Activated CD8-positive, alpha-beta memory T cell treated with anti-CD3 and anti-CD28 coated beads, Interleukin-2, amount 50 U/mL, for 24 hours (primary cell): Measurements from ENCODE around the gene LYPD5.
A peak's percentile ranks its signal among the peaks of the same experiment; 100 is the strongest.
"Not testable (repeated sequence)": the region's sequence is repeated elsewhere in the genome, so short reads cannot be mapped to it uniquely, and the experiment has no call there.

Source experiments
- DNase-seq: peaks from one replicate; pipeline ENCODE4 v3.0.0-alpha.2; 2020; ENCODE audit errors: extremely low read depth

LYPD5 gene

DNA sequence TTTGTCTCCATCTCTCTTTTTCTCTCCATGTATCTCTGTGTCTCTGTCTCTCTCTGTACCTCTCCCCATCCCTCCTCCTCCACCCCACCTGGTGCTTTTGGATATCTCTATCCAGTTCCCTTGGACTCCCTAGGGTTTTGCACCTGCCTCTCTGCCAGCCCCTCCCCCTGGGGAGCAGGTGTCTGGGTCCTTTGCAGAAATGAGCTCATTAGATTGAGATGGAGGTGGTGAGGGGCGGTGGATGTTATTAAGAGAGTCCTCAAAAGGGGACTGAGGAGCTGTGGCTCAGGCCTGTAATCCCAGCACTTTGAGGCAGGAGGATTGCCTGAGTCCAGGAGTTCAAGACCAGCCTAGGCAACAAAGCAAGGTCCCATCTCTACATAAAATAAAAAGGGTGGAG is 23.6 kb downstream of the LYPD5 start:
- DNase-seq = no peak

DNA sequence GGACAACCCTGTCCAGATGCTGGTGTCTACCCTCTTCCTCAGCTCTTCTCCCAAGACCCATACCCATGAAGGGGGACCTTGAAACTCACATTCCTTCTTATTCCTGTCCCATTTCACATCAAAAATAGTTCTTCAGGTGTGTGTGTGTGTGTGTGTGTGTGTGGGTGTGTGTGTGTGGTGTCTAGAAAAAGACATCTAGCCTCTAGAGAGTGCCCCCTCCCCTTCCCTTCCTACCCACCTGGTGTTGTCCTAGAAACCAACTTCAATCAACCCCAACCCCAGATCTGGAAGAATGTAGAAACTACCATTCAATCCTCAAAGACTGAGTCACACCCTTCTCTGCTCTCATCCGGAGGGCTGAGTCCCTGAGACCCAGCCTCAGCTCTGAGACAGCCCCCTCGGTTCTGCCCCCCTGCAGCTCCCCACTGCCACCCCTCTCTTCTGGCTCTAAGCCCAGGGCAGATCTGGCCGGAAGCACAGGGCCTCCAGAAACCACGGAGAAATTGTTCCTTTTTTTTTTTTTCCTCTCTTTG is 25.0 kb downstream of the LYPD5 start:
- no peak for DNase-seq

DNA sequence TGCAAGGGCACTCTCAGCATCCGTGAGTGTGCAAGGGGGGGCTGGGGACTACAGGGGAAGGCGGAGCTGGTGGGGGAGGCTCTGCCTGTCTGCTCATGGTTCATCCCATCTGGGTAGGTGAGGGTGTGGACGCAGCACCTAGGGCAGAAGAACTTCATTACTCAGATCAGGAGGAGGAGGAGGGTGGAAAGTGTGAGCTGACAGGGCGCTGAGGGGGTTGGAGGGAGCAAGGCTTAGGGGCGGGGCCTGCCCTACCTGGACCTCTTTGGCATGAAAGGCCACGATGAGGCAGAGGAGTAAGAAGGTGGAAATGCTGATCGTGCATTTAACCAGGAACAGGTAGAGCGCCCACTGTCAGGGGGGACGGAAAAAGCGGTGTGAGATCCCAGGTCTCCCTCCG is 26.0 kb downstream of the LYPD5 start:
- DNase-seq = no peak

DNA sequence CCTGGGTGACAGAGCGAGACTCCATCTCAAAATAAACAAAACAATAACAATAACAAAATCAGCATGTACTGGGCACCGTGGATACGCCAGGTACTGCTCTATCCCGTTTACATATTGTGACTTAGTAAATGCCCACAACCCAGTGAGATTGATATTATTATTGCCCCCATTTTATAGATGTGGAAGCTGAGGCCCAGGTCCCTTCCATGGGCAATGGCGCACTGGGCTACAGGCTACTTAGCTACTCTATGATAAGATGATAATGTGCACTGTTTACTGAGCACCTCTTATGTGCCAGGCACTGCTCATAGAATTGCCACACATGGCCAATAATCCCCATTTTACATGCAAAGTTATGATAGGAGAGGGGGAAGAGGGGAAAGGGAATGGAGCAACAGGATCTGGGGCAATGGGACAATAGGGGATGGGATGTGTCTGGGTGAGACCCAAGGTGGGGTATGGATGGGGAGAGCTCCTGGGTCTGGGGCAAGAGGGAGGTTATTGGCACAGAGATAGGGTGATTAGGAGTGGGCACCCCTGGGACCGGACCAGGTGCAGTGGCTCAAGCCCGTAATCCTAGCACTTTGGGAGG is 26.9 kb downstream of the LYPD5 start:
- DNase-seq = no peak

DNA sequence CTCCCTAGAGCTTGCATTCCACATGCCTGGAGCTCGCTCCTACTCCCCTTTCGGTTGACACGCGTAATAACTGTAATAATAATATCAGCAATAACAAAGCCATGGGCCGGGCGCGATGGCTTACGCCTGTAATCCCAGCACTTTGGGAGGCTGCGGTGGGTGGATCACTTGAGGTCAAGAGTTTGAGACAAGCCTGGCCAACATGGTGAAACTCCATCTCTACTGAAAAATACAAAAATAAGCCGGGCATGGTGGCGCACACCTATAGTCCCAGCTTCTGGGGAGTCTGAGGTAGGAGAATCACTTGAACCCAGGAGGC is 27.3 kb downstream of the LYPD5 start:
- not testable (repeated sequence) for DNase-seq

DNA sequence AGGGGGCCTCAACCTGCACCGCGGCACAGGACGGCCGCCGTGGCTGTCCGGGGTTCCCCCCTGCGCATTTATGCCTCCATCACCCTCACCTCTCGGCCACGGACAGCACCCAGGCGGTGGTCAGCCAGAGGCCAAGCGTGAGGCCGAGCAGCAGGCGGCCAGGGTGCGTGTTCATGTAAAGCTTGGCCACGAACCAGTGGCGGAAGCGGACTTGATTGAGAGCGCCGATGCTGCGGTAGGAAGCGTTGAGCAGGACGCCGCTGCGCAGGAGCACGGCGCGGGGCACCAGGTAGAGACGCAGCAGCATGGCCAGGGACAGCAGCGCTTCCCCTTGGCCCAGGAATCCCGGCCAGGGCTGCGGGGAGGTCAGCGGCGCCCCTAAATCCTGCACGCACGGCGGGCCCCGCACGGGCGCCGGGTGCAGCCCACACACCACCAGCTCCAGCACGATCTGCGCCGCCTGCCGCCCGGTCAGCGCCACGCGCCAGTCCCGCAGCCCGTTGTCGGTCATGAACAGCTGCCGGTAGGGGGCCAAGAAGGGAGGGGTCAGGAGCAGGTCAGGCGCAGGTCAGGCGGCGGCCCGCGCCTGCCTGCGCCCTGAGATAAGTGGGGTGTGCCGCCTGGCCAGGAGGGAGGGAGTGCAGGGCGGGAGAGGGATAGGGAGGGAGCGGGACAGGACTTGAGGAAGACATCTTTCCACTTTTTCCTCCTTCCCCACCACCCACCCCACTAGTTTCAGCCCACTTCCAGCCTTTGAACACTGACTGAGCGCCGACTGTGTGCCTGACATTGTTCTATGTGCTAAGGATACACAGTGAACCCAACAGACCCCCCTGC is 27.9 kb downstream of the LYPD5 start:
- DNase-seq = no peak

DNA sequence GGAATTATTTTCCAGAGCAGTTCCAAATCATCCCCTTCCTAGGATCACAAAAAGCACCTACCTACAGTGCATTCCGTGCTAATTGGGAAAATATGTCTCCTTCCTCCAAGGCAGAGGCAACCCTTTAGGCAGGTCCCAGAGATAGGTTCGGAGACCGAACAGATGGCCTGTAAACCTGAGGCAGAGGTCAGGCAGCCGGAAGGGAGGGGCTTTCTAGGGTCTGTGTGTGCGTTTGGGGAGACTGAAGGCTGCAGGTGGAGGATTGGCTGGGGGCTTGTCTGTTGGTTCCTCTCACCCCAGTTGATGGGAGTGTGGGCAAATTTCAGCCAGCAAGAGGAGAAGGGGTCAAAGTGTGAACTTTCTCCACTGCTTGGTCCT is 28.5 kb downstream of the LYPD5 start:
- DNase-seq = no peak

DNA sequence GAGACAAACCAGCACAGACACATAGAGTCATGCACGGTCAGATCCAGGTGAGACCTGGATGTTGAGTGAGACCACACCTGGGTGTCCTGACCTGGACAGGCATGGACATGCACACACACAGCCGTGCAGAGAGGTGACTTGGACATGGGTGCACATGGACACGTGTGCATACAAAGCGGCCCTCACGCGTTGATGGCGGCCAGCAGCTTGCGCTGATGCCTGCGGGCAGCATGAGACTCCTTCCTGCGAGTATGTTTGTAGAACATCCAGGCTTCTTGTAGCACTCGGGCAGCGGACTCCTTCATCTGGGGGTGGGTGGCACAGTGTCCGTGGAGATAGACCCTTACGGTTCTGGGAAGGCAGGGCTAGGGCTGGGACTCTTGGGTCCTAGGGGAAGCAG is 33.0 kb downstream of the LYPD5 start:
- no peak for DNase-seq

DNA sequence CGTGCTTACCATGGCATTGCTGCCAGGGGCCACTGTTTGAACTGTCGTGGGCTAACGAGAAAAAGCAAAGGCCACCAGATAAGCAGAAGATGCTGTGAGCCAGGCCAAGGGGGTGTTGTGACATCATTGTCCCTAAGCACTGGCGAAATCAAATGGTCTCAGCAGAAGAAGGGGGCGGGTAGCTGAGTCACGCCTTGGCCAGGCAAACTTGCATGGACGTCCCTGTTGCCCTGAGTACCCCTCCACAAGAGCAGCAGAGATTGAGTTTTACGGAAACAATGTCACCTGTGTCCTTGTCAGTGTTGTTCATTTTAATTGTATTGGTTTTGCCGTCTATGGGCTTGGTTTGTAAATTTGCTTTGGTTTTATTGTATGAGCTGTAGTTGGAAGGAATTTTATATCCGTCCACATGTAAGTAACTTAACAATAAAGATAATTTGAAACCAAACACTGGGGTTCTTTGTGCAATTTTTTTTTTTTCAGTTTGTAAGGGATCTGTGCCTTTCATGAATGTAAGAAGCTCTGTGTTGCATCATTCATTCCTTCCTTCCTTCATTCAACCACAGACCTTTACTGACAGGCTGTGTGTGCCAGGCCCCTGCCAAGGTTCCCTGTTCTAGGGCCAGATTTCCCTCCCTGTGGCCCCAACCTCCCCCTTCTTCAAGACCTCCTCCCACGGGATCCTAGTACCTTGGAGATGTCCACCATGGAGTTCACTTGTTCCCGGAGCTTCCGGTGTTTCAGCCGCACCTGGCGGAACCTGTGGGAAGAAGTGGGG is 33.8 kb downstream of the LYPD5 start:
- no peak for DNase-seq

DNA sequence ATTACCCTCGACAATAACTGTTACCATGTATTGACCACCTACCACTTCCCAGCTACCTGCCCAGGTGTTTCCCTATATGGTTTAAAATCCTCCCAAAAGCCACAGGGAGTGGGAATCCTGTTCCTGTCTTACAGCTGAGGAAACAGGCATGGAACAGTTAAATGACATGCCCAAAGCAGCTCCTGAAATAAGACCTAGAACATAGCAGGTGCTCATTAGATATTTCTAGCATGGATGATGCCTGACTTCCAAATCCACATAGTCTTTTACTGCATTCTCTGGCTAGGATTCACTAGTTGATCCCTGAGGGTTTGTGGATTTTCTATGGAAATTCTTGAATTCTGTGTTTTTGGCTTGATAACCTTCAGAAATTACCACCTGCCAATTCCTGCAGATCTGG is 34.4 kb downstream of the LYPD5 start:
- no peak for DNase-seq

DNA sequence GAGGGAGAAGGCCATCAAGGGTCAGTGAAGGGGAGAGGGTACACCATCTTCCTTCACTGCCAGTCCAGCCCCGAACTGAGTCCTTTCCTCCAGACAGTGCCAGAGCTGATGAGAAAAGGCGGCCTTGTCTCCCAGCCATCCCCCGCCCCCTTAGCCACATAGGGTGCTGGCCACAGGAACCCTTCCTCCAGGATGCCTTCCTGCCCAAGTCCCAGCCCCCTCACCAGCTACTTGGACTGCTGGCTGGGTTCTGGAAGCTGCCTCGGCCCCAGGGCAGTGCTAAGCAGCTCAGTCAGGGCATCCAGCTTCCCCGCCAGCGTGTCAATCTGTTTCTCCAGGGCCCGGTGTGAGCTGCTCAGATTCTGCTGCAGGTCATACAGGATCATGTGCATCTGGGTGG is 34.9 kb downstream of the LYPD5 start:
- no peak for DNase-seq

DNA sequence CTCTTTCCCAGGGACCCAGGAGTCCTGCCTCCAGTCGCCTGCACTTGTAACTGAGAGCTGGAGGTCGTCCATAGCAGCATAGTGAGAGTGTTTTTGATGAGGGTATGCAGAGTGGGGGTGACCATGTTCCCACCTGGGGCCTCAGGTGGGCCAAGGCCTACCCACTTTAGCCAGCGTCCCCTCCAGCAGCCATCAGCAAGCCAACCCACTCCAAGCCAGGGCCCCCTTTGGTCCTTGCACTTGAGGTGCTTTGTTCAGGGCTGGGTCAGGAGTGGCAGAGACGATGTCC is 35.5 kb downstream of the LYPD5 start:
- no peak for DNase-seq

DNA sequence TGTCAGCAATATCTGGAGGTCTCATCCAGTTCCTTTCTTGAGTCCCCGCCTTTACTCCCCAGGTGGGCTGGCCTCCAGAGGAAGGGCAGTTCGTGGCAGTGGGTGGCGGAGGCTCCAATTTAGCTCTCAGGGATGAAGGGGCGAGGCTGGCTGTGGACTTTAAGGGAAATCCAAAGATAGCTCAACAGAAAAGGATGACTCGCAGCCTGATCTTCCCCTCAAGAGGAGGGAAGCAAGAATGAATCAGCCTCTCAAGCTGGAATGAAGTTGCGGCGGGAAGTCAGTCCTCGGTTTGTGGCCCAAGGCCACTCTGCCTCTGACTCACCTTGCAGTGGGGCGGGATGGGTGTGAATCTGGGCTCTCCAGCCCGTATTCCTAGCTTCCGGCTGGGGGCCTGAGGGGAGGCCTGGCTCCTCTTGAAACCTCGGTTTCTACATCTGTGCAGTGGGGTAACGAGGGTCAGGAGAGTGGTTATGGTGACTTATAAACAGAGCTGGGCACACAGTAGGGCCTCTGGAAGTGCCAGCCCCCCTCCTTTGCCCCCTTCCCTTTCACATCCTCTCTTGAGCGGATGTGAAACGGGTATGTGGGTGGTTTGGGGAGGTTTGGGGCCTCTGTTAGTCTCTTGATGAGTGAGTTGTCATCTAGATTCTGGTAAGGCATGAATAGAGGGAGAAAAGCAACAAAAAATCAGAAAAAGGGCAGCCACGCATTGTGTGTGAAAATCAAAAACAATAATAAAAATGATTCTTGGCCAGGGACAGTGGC is 37.0 kb downstream of the LYPD5 start:
- peak; percentile 69 for DNase-seq

DNA sequence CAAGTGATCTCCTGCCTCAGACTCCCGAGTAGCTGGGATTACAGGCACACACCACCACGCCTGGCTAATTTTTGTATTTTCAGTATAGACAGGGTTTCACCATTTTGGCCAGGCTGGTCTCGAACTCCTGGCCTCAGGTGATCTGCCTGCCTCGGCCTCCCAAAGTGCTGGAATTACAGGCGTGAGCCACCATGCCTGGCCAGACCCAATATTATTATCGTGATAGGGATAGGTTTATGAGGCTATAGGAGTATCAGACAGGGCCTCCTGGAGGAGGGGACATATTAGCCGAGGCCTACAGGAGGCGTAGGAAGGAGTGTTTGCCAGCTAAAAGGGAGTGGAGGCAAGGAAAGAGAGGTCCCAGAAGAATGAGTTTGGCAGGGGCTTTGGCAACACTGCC is 37.6 kb downstream of the LYPD5 start:
- DNase-seq = not testable (repeated sequence)

DNA sequence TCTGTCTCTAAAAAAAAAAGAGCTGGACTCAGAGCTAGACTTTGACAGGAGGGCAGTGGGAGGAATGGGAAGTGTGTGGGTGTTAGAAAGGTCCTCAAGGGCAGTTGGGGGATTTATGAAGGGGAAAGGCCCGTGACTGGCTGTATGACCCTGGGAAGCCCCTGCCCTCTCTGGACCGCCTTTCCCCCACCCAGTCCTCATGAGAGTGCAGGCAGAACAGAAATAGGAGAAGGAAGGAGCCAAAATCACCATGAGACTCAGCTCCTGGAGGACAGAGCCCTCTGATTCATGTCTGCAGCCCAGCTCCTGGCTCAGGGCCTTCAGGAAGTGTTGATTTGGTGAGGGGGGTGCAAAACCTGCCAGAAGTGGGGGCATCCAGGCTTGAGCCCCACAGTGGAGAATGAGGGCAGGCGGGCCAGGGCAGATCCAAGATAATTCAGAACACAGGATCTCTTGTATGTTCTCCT is 38.7 kb downstream of the LYPD5 start:
- DNase-seq = no peak

DNA sequence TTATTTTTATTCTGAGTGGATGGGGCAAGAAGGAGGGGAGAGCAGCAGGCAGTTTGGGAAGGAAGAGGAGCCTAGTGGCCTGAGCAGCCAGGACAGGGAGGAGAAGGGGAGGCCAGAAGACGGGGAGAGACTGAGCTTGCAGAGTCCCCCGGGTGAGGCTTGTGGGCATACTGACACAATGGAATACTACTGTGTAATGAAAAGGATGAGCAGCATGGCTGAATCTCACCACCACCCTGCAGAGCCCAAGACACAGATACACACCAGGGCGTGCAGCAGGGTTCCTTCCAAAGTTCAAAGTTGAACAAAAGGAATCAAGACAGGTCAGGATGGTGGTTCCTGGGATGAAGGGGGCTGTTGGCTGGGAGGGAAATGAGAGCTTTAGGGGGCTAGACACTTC is 39.4 kb downstream of the LYPD5 start:
- DNase-seq = no peak

DNA sequence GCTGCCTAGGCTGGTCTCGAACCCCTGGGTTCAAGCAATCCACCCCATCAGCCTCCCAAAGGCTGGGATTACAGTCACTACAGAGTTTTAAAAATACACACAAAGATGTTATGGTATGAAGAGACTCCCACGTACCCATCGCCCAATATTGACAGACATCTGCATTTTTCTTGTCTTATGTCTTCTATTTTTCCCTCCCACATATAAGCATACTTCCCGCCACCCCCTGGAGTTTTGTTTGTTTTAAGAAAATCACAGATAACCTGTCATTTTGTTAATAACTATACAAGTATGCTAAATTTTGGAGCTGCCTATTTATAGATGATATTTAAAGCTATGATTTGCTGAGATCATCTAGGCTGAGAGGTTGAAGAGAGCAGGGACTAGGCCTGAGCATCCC is 41.3 kb downstream of the LYPD5 start:
- no peak for DNase-seq

DNA sequence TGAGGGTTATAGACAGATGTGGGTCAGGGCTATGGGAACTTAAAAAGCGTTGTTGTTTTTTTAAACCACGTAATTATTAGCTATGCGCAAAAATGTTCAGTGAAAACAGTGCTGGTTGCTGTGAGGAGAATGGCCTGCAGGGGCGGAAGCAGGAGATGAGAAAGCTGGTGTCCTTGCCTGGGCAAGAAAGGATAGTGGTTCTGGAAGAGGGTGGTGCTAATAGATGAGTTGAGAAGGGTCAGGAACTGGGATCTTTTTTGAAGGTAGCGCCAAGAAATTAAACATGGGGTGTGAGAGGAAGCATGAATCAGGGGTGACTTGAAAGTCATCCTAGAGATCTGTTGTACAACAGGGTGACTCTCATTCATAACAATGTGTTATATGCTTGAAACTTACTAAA is 42.7 kb downstream of the LYPD5 start:
- no peak for DNase-seq

DNA sequence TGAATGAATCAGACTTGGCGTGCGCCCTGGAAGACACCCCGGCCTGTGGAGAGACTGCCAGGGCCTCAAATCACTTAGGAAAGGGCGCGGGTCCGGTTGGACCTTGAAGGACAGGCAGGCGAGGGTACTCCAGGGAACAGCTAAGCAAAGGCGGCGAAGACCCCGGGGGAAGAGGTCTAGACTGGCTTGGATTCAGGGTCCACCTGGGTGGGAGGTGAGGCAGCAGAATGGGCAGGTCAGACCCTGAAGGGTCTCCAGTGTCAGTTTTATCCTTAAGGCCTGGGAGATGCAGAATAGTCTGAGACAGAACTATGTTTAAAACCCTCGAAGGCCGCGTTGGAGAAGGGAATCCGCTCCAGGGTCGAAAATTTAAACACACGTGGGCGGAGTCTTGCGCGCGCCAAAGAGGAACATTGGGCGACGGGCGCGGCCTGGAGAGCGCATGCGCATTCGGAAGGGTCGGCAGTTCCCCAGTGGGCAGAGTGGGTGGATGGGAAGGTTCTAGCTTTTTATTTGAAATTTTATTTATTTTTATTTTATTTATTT is 46.9 kb downstream of the LYPD5 start:
- DNase-seq = peak; percentile 61

DNA sequence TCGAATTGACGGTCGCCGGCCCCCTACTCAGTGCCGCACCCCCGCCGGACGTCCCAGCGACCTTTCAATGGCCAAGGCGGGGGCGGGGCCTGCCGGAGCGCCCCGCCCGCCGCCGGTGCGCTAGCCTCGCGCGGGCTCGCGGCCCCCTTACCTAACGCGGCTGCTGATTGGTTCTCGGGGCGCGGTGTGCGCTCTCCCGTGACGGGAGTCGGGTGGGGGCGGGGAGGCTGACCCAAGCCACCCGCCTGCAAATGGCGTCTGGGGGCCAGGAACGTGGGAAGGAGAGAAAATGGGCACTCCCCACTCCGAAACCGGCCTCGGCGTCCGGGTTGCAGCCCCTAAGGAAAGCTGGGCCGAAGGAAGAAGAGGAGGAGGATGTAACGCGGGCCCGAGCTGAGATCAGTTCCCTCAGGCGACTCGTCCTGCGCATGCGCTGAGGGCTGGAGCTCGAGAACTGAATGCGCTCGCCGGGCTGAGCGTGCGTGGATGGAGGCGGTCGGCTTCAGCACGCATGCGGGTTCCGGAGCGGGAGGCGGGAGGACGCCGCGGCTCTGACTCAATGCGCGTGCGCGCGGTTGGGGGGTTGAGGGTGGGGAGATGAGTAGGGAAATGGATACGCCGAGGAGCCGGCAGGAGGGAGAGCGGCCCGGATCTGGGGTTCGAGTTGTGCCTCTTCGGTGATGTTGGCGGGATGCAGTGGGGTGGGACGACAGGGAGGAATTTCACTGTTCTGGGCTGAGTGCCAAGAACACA is 47.6 kb downstream of the LYPD5 start, which contains the start of gene SMG9:
TSS of gene SMG9 (minus strand) at position 460 of the 753 bp plus-strand sequence. CDS start 4,221 bp downstream, outside the sequence.
- peak; percentile 94 for DNase-seq

DNA sequence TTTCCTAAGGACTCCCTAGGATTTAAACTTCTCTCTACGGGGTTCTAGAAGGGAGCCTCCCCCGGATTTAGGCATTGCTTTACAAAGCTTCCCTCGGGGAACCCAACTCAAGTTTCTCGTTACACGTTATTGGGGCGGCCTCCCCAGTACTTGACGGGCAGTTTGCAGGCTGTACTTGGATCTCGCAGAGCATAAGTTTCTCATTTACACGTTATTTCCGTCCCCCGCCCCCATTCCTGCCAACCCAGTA is 48.1 kb downstream of the LYPD5 start:
- DNase-seq = no peak
